K562 (cell line): ENCODE results near the gene NTRK2. TPM values are rescaled to one million over a fixed set of nuclear protein-coding genes. Genes with fewer than 3 reads are reported as not detected.

Experiments
- ATAC-seq: fragments of 200-7000 bp; cut with Tn5 transposase; 3 replicates; pipeline ENCODE4 v1.9.1; 2020; ENCODE audit warnings: moderate library complexity
- BruUV-seq: library from RNA; stranded (reverse); fragments of 400-500 nt; replicated peaks from 2 replicates; lab custom pipeline; 2021; lab: Mats Ljungman, UMichigan
- CTCF ChIA-PET: fragments of 300-600 bp; formaldehyde crosslinking; extraction: SDS; loops from one replicate; lab custom pipeline; 2021; ENCODE audit warnings: low intra/inter-chr PET ratio; lab: Yijun Ruan, JAX
- POLR2A ChIA-PET: fragments of 300-600, 350-650 bp; sonication (Branson Sonifier 250); formaldehyde crosslinking; extraction: SDS; loops from one replicate; lab custom pipeline; 2021; ENCODE audit warnings: antibody characterized with exemption, inconsistent platforms; lab: Yijun Ruan, JAX
- DNase-seq, 4 experiments: peaks; one replicate each; pipeline versions ENCODE4 v3.0.0 to v3.0.0-alpha.2; 2011 to 2018; ENCODE audit warnings: low spot score in 3 of 4, mixed read lengths in 3 of 4; ENCODE audit errors: extremely low read depth in 1 of 4
- FAIRE-seq: peaks from 2 replicates; lab custom pipeline; 2011; peaks lifted over from hg19 to GRCh38; lab: Jason Lieb, UNC
- H2AFZ ChIP-seq: 2 replicates; pipeline ENCODE4 v1.6.0; 2011; ENCODE audit warnings: low read depth, low read length, control low read depth, inconsistent platforms
- H3K27ac ChIP-seq: fragments of 200-600 bp; 3 replicates; pipeline ENCODE4 v1.8.0; 2011; ENCODE audit warnings: low read depth, mild to moderate bottlenecking, control low read depth, inconsistent platforms, low read length, moderate library complexity, mixed read lengths; ENCODE audit errors: extremely low read depth
- H3K27me3 ChIP-seq, 2 experiments: fragments of 300-600 bp in 1 of 2; 2 replicates in 1 of 2; 3 replicates in 1 of 2; pipeline versions ENCODE4 v1.6.0 to v1.8.0; 2011; ENCODE audit warnings: inconsistent platforms in 2 of 2, low read length in 2 of 2, mild to moderate bottlenecking in 1 of 2, mixed read lengths in 1 of 2, moderate library complexity in 1 of 2; ENCODE audit not compliant: control insufficient read depth in 2 of 2, insufficient read depth in 2 of 2
- H3K36me3 ChIP-seq: fragments of 300-600 bp; 3 replicates; pipeline ENCODE4 v1.8.0; 2011; ENCODE audit warnings: mild to moderate bottlenecking, low read length, inconsistent platforms; ENCODE audit not compliant: control insufficient read depth, insufficient read depth
- H3K4me1 ChIP-seq, 2 experiments: fragments of 200-600 bp in 1 of 2; replicated peaks in 1 of 2; 2 replicates in 1 of 2; 3 replicates in 1 of 2; pipeline versions ENCODE4 v1.5.1 to v1.8.0; 2011; ENCODE audit warnings: inconsistent platforms in 2 of 2, low read length in 2 of 2, mild to moderate bottlenecking in 1 of 2, mixed read lengths in 1 of 2, moderate library complexity in 1 of 2; ENCODE audit not compliant: control insufficient read depth in 2 of 2, insufficient read depth in 2 of 2
- H3K4me2 ChIP-seq: 2 replicates; pipeline ENCODE4 v1.6.1; 2011; ENCODE audit warnings: low read length, control low read depth, inconsistent platforms, mixed read lengths; ENCODE audit not compliant: insufficient read depth
- H3K4me3 ChIP-seq: fragments of 200-600 bp; sonication (generic), shearing (Covaris generic); 2 replicates; pipeline ENCODE4 v1.5.1; 2016; ENCODE audit warnings: control low read depth, inconsistent platforms
- H3K79me2 ChIP-seq: fragments of 200-600 bp; 3 replicates; pipeline ENCODE4 v1.8.0; 2011; ENCODE audit warnings: low read length, inconsistent platforms; ENCODE audit not compliant: control insufficient read depth, insufficient read depth
- H3K9ac ChIP-seq, 2 experiments: 2 replicates each; pipeline versions ENCODE4 v1.6.0 to v1.6.1; 2011; ENCODE audit warnings: low read depth in 2 of 2, low read length in 2 of 2, control low read depth in 1 of 2, inconsistent platforms in 1 of 2, mild to moderate bottlenecking in 1 of 2, mixed read lengths in 1 of 2; ENCODE audit not compliant: insufficient read depth in 1 of 2
- H3K9me1 ChIP-seq: one replicate; pipeline ENCODE4 v1.6.0; 2011; ENCODE audit warnings: inconsistent platforms, mild to moderate bottlenecking, low read length, moderate library complexity; ENCODE audit not compliant: control insufficient read depth, insufficient read depth
- H3K9me3 ChIP-seq: replicated peaks from 2 replicates; pipeline ENCODE4 v1.5.1; 2011; ENCODE audit warnings: low read depth, low read length, inconsistent platforms; ENCODE audit not compliant: control insufficient read depth, insufficient read depth
- H4K20me1 ChIP-seq: replicated peaks from 2 replicates; pipeline ENCODE4 v1.6.1; 2011; ENCODE audit warnings: low read length, inconsistent platforms, mixed read lengths; ENCODE audit not compliant: control insufficient read depth, insufficient read depth
- BRF1 ChIP-seq: IDR thresholded peaks from 3 replicates; pipeline ENCODE4 v1.6.1; 2011; ENCODE audit warnings: borderline replicate concordance, mild to moderate bottlenecking; ENCODE audit not compliant: insufficient read length; ENCODE audit errors: extremely low read depth
- HCFC1 ChIP-seq: IDR thresholded peaks from 2 replicates; pipeline ENCODE4 v1.6.1; 2012; ENCODE audit warnings: low read depth, low read length, improper control_type of control experiment
- PRMT5 ChIP-seq: sonication (generic); formaldehyde crosslinking; IDR thresholded peaks from 2 replicates; pipeline ENCODE4 v1.5.0; 2020; ENCODE audit warnings: missing genetic modification reagents
- RUNX1 ChIP-seq: sonication (generic); IDR thresholded peaks from 2 replicates; pipeline ENCODE4 v1.6.1; 2016; ENCODE audit warnings: antibody characterized with exemption, low read depth
- SMAD2 ChIP-seq: fragments of 150-350 bp; IDR thresholded peaks from 2 replicates; pipeline ENCODE4 v1.6.1; 2014; ENCODE audit warnings: low read depth, mild to moderate bottlenecking, low read length
- SMAD3 ChIP-seq: fragments of 450-650 bp; formaldehyde crosslinking; conservative IDR thresholded peaks from 2 replicates; pipeline ENCODE4 v1.4.0; 2020; ENCODE audit warnings: mild to moderate bottlenecking
- TAL1 ChIP-seq: fragments of 450-650 bp; IDR thresholded peaks from 2 replicates; pipeline ENCODE4 v1.6.1; 2016; ENCODE audit warnings: mild to moderate bottlenecking
- THAP12 ChIP-seq: fragments of 250-450 bp; sonication (Bioruptor Pico); IDR thresholded peaks from 2 replicates; pipeline ENCODE4 v1.9.0; 2021; ENCODE audit warnings: mild to moderate bottlenecking, inconsistent platforms
- ZNF57 ChIP-seq: fragments of 450-650 bp; formaldehyde crosslinking; IDR thresholded peaks from 2 replicates; pipeline ENCODE4 v1.4.0; 2020; ENCODE audit warnings: mild to moderate bottlenecking, moderate library complexity
- WGBS: fragments of 100-300 bp; shearing (Covaris generic); methylation state at CpG from one replicate; pipeline ENCODE4 v1.1.6; 2016; ENCODE audit warnings: low coverage, mixed read lengths; ENCODE audit not compliant: insufficient coverage; ENCODE audit errors: missing lambda C conversion rate; 5-methylcytosine and 5-hydroxymethylcytosine counted together
- in situ Hi-C: fragments of 300-500 bp; cut with MboI; formaldehyde crosslinking; loops from 4 replicates; pipeline ENCODE4 v1.15.0; 2018; ENCODE audit warnings: inconsistent platforms, mixed read lengths
- intact Hi-C: fragments of 100-400 bp; cut with micrococcal nuclease; formaldehyde crosslinking; loops from 2 replicates; pipeline ENCODE4 v1.14.2; 2022
- polyA plus RNA-seq, 8 experiments: library from polyadenylated mRNA; depleted of rRNA in 4 of 8; stranded (reverse) in 5 of 8; unstranded in 3 of 8; fragments of >200 nt; fragmentation: Nextera tagmentation in 2 of 8; fragmentation: Illumina TruSeq in 1 of 8; extraction: Ambion mirVana in 2 of 8; extraction: Trizol in 1 of 8; gene quantifications; 2 replicates each; pipeline versions ENCODE4 v1.2.1 to v1.2.3, GENCODE V29; 2011 to 2014; ENCODE audit warnings: inconsistent platforms in 1 of 8, missing spikeins in 1 of 8
- total RNA-seq, 7 experiments: library from RNA; depleted of rRNA in 6 of 7; stranded (reverse); fragments of >200 nt in 6 of 7; fragmentation: Illumina TruSeq in 2 of 7; extraction: Trizol in 2 of 7; gene quantifications; 2 replicates each; pipeline versions ENCODE4 v1.2.1 to v1.2.3, GENCODE V29; 2011 to 2021; ENCODE audit warnings: low replicate concordance in 1 of 7
- TF ChIP-seq, protein P1 (sequence below), 2 experiments: fragments of 450-650 bp; formaldehyde crosslinking in 1 of 2; IDR thresholded peaks; 2 replicates each; pipeline versions ENCODE4 v1.4.0 to v1.6.1; 2014 to 2020; ENCODE audit warnings: mild to moderate bottlenecking in 2 of 2, borderline replicate concordance in 1 of 2, low read depth in 1 of 2

Gene NTRK2
- total and polyA plus RNA-seq, 9 of the 15 experiments (the other 6 are each of a cell fraction or from before 2014, with no cell fraction given) = not detected

DNA sequence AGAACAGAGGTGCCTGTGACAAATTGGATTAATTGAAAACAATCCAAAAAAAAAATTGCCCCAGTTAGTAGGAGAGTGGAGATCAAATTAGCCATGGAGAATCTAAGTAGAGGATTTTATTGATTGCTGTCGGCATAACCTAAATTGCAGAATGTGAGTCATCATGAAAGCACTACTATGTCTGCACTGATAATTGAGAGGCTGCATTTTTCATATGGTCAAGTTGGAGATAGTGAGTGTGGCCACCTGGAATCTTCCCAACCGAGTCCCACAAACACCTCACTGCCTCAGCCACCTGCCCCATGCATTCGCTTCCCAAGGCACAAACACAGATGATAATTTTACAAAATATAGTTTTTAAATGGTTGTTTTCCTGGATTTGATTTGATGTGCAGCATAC lies 123.7 kb downstream of the NTRK2 start (continued):
- TF ChIP-seq HCFC1 = no peak

DNA sequence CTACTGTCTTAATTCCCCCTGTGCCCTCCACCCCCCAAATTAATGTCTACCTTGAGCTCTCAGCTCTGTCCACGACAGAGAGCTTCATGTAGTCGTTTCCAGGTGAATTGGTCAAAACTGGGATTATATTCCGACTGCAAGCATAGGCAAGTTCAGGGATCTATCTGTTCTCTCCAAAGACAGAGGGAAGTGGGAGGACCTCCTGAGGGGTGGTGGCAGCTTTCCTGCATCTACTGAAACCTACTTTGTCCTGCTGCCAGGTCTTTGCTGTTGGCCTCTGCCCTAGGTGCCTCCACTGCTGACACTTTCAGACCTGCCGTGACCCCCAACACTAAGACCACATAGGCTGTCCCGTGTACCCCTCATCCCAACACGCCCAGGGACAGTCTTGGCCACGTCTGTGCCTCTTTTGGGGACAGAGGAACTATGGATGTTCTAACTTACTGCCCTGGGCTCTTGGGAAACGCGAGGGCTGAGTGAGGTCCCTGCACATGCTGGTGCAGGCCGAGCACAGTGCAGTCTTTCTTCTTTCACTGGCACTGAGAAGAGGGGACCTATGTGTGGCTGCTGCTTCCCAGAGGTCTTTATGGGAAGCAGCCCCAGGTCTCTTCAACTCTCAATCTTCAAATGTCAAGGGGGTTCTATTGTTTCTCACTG lies 125.6 kb downstream of the NTRK2 start:
- FAIRE-seq = no peak
- ATAC-seq = no peak
- CTCF ChIA-PET = no interaction called here
- Histone ChIP-seq H2AFZ (no peak overlapping the region), H3K4me1 (no peaks in the 10 kb centered on the region), H3K9ac (no peak overlapping the region), H3K27ac (no peak overlapping the region), H3K36me3 (no peaks in the 10 kb centered on the region), H3K4me3 (no peak overlapping the region), H3K27me3 (no peaks in the 10 kb centered on the region), H3K9me3 (no peaks in the 10 kb centered on the region), H3K79me2 (no peaks in the 10 kb centered on the region), H3K4me2 (no peak overlapping the region), H3K9me1 (no peaks in the 10 kb centered on the region), H4K20me1 (no peaks in the 10 kb centered on the region)
- in situ Hi-C loops (no loop called here), intact Hi-C loops (no loop called here)
- no TSS peak for BruUV-seq
- DNase-seq = no peak
- POLR2A ChIA-PET = no interaction called here
- WGBS = 3% methylated on average over 5 of the region's 10 CpGs
- TF ChIP-seq BRF1 = no peak
- TF ChIP-seq TAL1 = no peak
- no peak for TF ChIP-seq PRMT5 (CRISPR knock-in tag)
- no peak for TF ChIP-seq RUNX1
- TF ChIP-seq SMAD2 = no peak
- no peak for TF ChIP-seq SMAD3 (CRISPR knock-in tag)
- TF ChIP-seq, protein P1, sequence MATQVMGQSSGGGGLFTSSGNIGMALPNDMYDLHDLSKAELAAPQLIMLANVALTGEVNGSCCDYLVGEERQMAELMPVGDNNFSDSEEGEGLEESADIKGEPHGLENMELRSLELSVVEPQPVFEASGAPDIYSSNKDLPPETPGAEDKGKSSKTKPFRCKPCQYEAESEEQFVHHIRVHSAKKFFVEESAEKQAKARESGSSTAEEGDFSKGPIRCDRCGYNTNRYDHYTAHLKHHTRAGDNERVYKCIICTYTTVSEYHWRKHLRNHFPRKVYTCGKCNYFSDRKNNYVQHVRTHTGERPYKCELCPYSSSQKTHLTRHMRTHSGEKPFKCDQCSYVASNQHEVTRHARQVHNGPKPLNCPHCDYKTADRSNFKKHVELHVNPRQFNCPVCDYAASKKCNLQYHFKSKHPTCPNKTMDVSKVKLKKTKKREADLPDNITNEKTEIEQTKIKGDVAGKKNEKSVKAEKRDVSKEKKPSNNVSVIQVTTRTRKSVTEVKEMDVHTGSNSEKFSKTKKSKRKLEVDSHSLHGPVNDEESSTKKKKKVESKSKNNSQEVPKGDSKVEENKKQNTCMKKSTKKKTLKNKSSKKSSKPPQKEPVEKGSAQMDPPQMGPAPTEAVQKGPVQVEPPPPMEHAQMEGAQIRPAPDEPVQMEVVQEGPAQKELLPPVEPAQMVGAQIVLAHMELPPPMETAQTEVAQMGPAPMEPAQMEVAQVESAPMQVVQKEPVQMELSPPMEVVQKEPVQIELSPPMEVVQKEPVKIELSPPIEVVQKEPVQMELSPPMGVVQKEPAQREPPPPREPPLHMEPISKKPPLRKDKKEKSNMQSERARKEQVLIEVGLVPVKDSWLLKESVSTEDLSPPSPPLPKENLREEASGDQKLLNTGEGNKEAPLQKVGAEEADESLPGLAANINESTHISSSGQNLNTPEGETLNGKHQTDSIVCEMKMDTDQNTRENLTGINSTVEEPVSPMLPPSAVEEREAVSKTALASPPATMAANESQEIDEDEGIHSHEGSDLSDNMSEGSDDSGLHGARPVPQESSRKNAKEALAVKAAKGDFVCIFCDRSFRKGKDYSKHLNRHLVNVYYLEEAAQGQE (IDR thresholded peaks at IDR 0.05; ENCODE audit: borderline replicate concordance) = no peak
- TF ChIP-seq, protein P1 (CRISPR knock-in tag; IDR thresholded peaks at IDR 0.05; ENCODE audit: low read depth) = no peak
- TF ChIP-seq ZNF57 (CRISPR knock-in tag) = no peak
- no peak for TF ChIP-seq THAP12 (CRISPR knock-in tag)
